Measurements from ENCODE around the gene TEX30.

Gene TEX30

GRCh38 chr13:102792396-102792795 is 18.8 kb upstream of the TEX30 start:
- TF ChIP-seq RARB (CRISPR knock-in tag; IDR thresholded peaks at IDR 0.05) (no peak), ESRRG (CRISPR knock-in tag; IDR thresholded peaks at IDR 0.05) (no peak), CSRNP3 (CRISPR knock-in tag; IDR thresholded peaks at IDR 0.05) (no peak), ZNF70 (CRISPR knock-in tag; IDR thresholded peaks at IDR 0.05) (no peak), ISL1 (CRISPR knock-in tag; IDR thresholded peaks at IDR 0.05) (no peak), POU6F1 (CRISPR knock-in tag; IDR thresholded peaks at IDR 0.05; ENCODE audit: borderline replicate concordance, low read depth) (no peak)
- ATAC-seq, result no peak

DNA sequence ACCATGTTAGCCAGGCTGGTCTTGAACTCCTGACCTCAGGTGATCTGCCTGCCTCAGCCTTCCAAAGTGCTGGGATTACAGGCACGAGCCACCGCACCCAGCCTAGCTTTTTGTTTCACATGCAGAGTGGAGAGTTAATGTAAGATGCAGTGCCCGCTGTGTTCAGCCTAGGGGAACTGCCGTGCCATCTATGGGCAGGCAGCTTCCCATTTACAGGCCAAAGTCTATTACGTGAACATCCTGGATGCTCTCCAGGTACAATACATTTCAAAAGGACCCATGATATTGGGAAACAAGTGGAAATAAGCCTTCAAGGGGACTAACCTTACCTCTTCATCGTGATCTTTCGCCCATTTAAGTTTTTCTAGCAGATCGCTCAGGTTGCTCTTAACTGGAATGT is 15.1 kb upstream of the TEX30 start:
- no peak for ATAC-seq
- TF ChIP-seq, protein P1, sequence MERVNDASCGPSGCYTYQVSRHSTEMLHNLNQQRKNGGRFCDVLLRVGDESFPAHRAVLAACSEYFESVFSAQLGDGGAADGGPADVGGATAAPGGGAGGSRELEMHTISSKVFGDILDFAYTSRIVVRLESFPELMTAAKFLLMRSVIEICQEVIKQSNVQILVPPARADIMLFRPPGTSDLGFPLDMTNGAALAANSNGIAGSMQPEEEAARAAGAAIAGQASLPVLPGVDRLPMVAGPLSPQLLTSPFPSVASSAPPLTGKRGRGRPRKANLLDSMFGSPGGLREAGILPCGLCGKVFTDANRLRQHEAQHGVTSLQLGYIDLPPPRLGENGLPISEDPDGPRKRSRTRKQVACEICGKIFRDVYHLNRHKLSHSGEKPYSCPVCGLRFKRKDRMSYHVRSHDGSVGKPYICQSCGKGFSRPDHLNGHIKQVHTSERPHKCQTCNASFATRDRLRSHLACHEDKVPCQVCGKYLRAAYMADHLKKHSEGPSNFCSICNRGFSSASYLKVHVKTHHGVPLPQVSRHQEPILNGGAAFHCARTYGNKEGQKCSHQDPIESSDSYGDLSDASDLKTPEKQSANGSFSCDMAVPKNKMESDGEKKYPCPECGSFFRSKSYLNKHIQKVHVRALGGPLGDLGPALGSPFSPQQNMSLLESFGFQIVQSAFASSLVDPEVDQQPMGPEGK (CRISPR knock-in tag; IDR thresholded peaks at IDR 0.05; ENCODE audit: borderline replicate concordance), result no peak
- no peak for TF ChIP-seq GLIS3 (CRISPR knock-in tag; IDR thresholded peaks at IDR 0.05)
- no peak for TF ChIP-seq ARNTL (CRISPR knock-in tag; IDR thresholded peaks at IDR 0.05; ENCODE audit: borderline replicate concordance, low read depth)
- TF ChIP-seq TOX (CRISPR knock-in tag; IDR thresholded peaks at IDR 0.05; ENCODE audit: borderline replicate concordance), result no peak
- no peak for TF ChIP-seq CREB5 (CRISPR knock-in tag; IDR thresholded peaks at IDR 0.05; ENCODE audit: low read depth)
- no peak for TF ChIP-seq SNAI2 (CRISPR knock-in tag; IDR thresholded peaks at IDR 0.05)
- TF ChIP-seq RARB (CRISPR knock-in tag; IDR thresholded peaks at IDR 0.05), result no peak
- TF ChIP-seq BACH2 (CRISPR knock-in tag; IDR thresholded peaks at IDR 0.05; ENCODE audit: borderline replicate concordance), result no peak
- TF ChIP-seq POU6F1 (CRISPR knock-in tag; IDR thresholded peaks at IDR 0.05; ENCODE audit: borderline replicate concordance, low read depth), result no peak
- no peak for TF ChIP-seq CSRNP3 (CRISPR knock-in tag; IDR thresholded peaks at IDR 0.05)
- no peak for TF ChIP-seq ZC3H10 (CRISPR knock-in tag; IDR thresholded peaks at IDR 0.05)
- no peak for TF ChIP-seq ZFP30 (CRISPR knock-in tag; IDR thresholded peaks at IDR 0.05)
- no peak for TF ChIP-seq CSDC2 (CRISPR knock-in tag; IDR thresholded peaks at IDR 0.05)
- TF ChIP-seq ISL1 (CRISPR knock-in tag; IDR thresholded peaks at IDR 0.05), result no peak
- TF ChIP-seq ZNF8 (CRISPR knock-in tag; IDR thresholded peaks at IDR 0.05), result no peak
- no peak for TF ChIP-seq PPARA (CRISPR knock-in tag; IDR thresholded peaks at IDR 0.05; ENCODE audit: borderline replicate concordance)
- no peak for TF ChIP-seq TCF4 (CRISPR knock-in tag; IDR thresholded peaks at IDR 0.05; ENCODE audit: borderline replicate concordance)
- TF ChIP-seq TSHZ2 (CRISPR knock-in tag; IDR thresholded peaks at IDR 0.05), result no peak
- no peak for TF ChIP-seq ZNF70 (CRISPR knock-in tag; IDR thresholded peaks at IDR 0.05)
- no peak for TF ChIP-seq ZFP3 (CRISPR knock-in tag; IDR thresholded peaks at IDR 0.05)
